ENCODE data around the gene MEP1A. TPM values are rescaled to one million over a fixed set of nuclear protein-coding genes. Genes with fewer than 3 reads are reported as not detected.
A peak's percentile ranks its signal among the peaks of the same experiment; 100 is the strongest.

The MEP1A gene
- total and polyA plus RNA-seq, 2 of the 13 experiments (the other 11 are each of a cell fraction or from before 2014, with no cell fraction given) = 0.24 to 0.83 TPM

GRCh38 chr6:46848684-46849360 lies 55.6 kb downstream of the MEP1A start (continued):
- no peak for TF ChIP-seq GRHL1 (CRISPR knock-in tag; conservative IDR thresholded peaks at IDR 0.05)
- TF ChIP-seq, protein P1, sequence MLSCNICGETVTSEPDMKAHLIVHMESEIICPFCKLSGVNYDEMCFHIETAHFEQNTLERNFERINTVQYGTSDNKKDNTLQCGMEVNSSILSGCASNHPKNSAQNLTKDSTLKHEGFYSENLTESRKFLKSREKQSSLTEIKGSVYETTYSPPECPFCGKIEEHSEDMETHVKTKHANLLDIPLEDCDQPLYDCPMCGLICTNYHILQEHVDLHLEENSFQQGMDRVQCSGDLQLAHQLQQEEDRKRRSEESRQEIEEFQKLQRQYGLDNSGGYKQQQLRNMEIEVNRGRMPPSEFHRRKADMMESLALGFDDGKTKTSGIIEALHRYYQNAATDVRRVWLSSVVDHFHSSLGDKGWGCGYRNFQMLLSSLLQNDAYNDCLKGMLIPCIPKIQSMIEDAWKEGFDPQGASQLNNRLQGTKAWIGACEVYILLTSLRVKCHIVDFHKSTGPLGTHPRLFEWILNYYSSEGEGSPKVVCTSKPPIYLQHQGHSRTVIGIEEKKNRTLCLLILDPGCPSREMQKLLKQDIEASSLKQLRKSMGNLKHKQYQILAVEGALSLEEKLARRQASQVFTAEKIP (CRISPR knock-in tag; IDR thresholded peaks at IDR 0.05; ENCODE audit: borderline replicate concordance) = no peak
- TF ChIP-seq HDAC6 (IDR thresholded peaks at IDR 0.05; ENCODE audit: low read depth, low read length) = no peak
- TF ChIP-seq, protein P2, sequence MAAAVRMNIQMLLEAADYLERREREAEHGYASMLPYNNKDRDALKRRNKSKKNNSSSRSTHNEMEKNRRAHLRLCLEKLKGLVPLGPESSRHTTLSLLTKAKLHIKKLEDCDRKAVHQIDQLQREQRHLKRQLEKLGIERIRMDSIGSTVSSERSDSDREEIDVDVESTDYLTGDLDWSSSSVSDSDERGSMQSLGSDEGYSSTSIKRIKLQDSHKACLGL (CRISPR knock-in tag; IDR thresholded peaks at IDR 0.05) = peak; percentile 53; the same call in 1 of the 2 replicates
- TF ChIP-seq GABPA (IDR thresholded peaks at IDR 0.05; ENCODE audit: low read depth, low read length) = no peak
- 0 out of 2 replicates have a peak, but pooled peaks have one; percentile 15 for TF ChIP-seq GABPA (CRISPR knock-in tag; IDR thresholded peaks at IDR 0.05; ENCODE audit: low read depth)
- peak; percentile 81 for TF ChIP-seq PBX2 (CRISPR knock-in tag; IDR thresholded peaks at IDR 0.05)
- peak; percentile 63; the same call in 1 of the 2 replicates for TF ChIP-seq ZNF225 (CRISPR knock-in tag; IDR thresholded peaks at IDR 0.05)
- peak; percentile 74; the same call in 1 of the 2 replicates for TF ChIP-seq ZNF724P (CRISPR knock-in tag; IDR thresholded peaks at IDR 0.05; ENCODE audit: borderline replicate concordance)
- TF ChIP-seq TAF15 (IDR thresholded peaks at IDR 0.05; ENCODE audit: low read depth, low read length, poor library complexity, severe bottlenecking) = peak; percentile 87
- no peak for TF ChIP-seq SIN3A (IDR thresholded peaks at IDR 0.05; ENCODE audit: borderline replicate concordance, low read depth, low read length)
- TF ChIP-seq TRIM24 (CRISPR knock-in tag; IDR thresholded peaks at IDR 0.05) = no peak
- TF ChIP-seq ZKSCAN5 (CRISPR knock-in tag; IDR thresholded peaks at IDR 0.05) = no peak
- TF ChIP-seq ONECUT2 (CRISPR knock-in tag; IDR thresholded peaks at IDR 0.05) = no peak
- TF ChIP-seq GATAD1 (CRISPR knock-in tag; IDR thresholded peaks at IDR 0.05) = peak; percentile 59; the same call in 1 of the 2 replicates
- TF ChIP-seq ARID2 (CRISPR knock-in tag; IDR thresholded peaks at IDR 0.05; ENCODE audit: borderline replicate concordance) = peak; percentile 28; the same call in 1 of the 2 replicates
- 0 out of 2 replicates have a peak, but pooled peaks have one; percentile 26 for TF ChIP-seq ZNF761 (CRISPR knock-in tag; conservative IDR thresholded peaks at IDR 0.05)
- TF ChIP-seq ZNF749 (CRISPR knock-in tag; IDR thresholded peaks at IDR 0.05; ENCODE audit: borderline replicate concordance) = no peak
- peak; percentile 95 for TF ChIP-seq TFAP4 (IDR thresholded peaks at IDR 0.05; ENCODE audit: borderline replicate concordance, low read depth)
- TF ChIP-seq ZNF3 (CRISPR knock-in tag; IDR thresholded peaks at IDR 0.05) = no peak
- TF ChIP-seq ZNF484 (CRISPR knock-in tag; IDR thresholded peaks at IDR 0.05; ENCODE audit: borderline replicate concordance, low read depth) = no peak
- TF ChIP-seq TSC22D2 (CRISPR knock-in tag; IDR thresholded peaks at IDR 0.05; ENCODE audit: borderline replicate concordance) = peak; percentile 69
- TF ChIP-seq ZNF337 (CRISPR knock-in tag; IDR thresholded peaks at IDR 0.05; ENCODE audit: borderline replicate concordance, low read depth) = no peak
- TF ChIP-seq SP1 (IDR thresholded peaks at IDR 0.05) = no peak
- no peak for TF ChIP-seq SP1 (CRISPR knock-in tag; IDR thresholded peaks at IDR 0.05)

Data from HepG2 (cell line).